ENCODE data around the gene SDHC.
"Not testable (repeated sequence)": the region's sequence is repeated elsewhere in the genome, so short reads cannot be mapped to it uniquely, and the experiment has no call there.

Gene SDHC

GRCh38 chr1:161382214-161383019 lies 68.2 kb downstream of the SDHC start:
- no peaks in the 10 kb centered on the region for H3K4me1 ChIP-seq (ENCODE audit: insufficient read depth, low read length, poor library complexity, severe bottlenecking)
- H3K27me3 ChIP-seq (ENCODE audit: insufficient read depth, low read length, poor library complexity, severe bottlenecking), result no peaks in the 10 kb centered on the region
- no peaks in the 10 kb centered on the region for H4K20me1 ChIP-seq (ENCODE audit: insufficient read depth, low read length, poor library complexity, severe bottlenecking)
- no peaks in the 10 kb centered on the region for H3K9me3 ChIP-seq (ENCODE audit: insufficient read depth, low read depth, low read length)
- H3F3A ChIP-seq (ENCODE audit: low read depth), result no peaks in the 10 kb centered on the region
- H3K9me2 ChIP-seq (replicated peaks; ENCODE audit: low read depth, low read length), result no peaks in the 10 kb centered on the region
- no peak overlapping the region for H3K9ac ChIP-seq (ENCODE audit: low read depth, low read length, poor library complexity, severe bottlenecking)
- H3K4me3 ChIP-seq (ENCODE audit: low read length, poor library complexity, severe bottlenecking), result no peak overlapping the region
- H3K79me2 ChIP-seq (ENCODE audit: insufficient read depth, low read length), result no peaks in the 10 kb centered on the region
- TF ChIP-seq EZH2phosphoT487 (IDR thresholded peaks at IDR 0.05; ENCODE audit: borderline replicate concordance) (no peak), CTCF (conservative IDR thresholded peaks at IDR 0.05; ENCODE audit: low read length) (peak; percentile 70)
- H3K4me2 ChIP-seq (ENCODE audit: low read depth, low read length, poor library complexity, severe bottlenecking), result no peak overlapping the region
- H3K36me3 ChIP-seq (ENCODE audit: insufficient read depth, low read length), result no peaks in the 10 kb centered on the region
- H2AFZ ChIP-seq (ENCODE audit: low read length), result peak overlapping the region; percentile 75

GRCh38 chr1:161388639-161389038 lies 74.5 kb downstream of the SDHC start:
- Histone ChIP-seq H3K9me2 (replicated peaks; ENCODE audit: low read depth, low read length) (no peaks in the 10 kb centered on the region), H4K20me1 (ENCODE audit: insufficient read depth, low read length, poor library complexity, severe bottlenecking) (no peaks in the 10 kb centered on the region), H3K4me3 (ENCODE audit: low read length, poor library complexity, severe bottlenecking) (no peak overlapping the region), H3K9ac (ENCODE audit: low read depth, low read length, poor library complexity, severe bottlenecking) (no peak overlapping the region), H2AFZ (ENCODE audit: low read length) (no peak overlapping the region), H3K79me2 (ENCODE audit: insufficient read depth, low read length) (no peaks in the 10 kb centered on the region), H3K4me1 (ENCODE audit: insufficient read depth, low read length, poor library complexity, severe bottlenecking) (peaks cover 8% of the 10 kb centered on the region), H3K9me3 (ENCODE audit: insufficient read depth, low read depth, low read length) (no peaks in the 10 kb centered on the region), H3K36me3 (ENCODE audit: insufficient read depth, low read length) (no peaks in the 10 kb centered on the region), H3F3A (ENCODE audit: low read depth) (no peaks in the 10 kb centered on the region), H3K27me3 (ENCODE audit: insufficient read depth, low read length, poor library complexity, severe bottlenecking) (no peaks in the 10 kb centered on the region), H3K4me2 (ENCODE audit: low read depth, low read length, poor library complexity, severe bottlenecking) (no peak overlapping the region)
- TF ChIP-seq CTCF (conservative IDR thresholded peaks at IDR 0.05; ENCODE audit: low read length), result no peak
- TF ChIP-seq EZH2phosphoT487 (IDR thresholded peaks at IDR 0.05; ENCODE audit: borderline replicate concordance), result no peak

- H2AFZ ChIP-seq (ENCODE audit: low read length), result peak overlapping the region; percentile 88
- not testable (repeated sequence) for H3K9me3 ChIP-seq (ENCODE audit: insufficient read depth, low read depth, low read length); H3K9me2 ChIP-seq (replicated peaks; ENCODE audit: low read depth, low read length); H3F3A ChIP-seq (ENCODE audit: low read depth); H3K4me1 ChIP-seq (ENCODE audit: insufficient read depth, low read length, poor library complexity, severe bottlenecking); H3K79me2 ChIP-seq (ENCODE audit: insufficient read depth, low read length); H4K20me1 ChIP-seq (ENCODE audit: insufficient read depth, low read length, poor library complexity, severe bottlenecking); H3K27me3 ChIP-seq (ENCODE audit: insufficient read depth, low read length, poor library complexity, severe bottlenecking); H3K36me3 ChIP-seq (ENCODE audit: insufficient read depth, low read length)
- H3K4me2 ChIP-seq (ENCODE audit: low read depth, low read length, poor library complexity, severe bottlenecking), result peak overlapping the region; percentile 75
- H3K4me3 ChIP-seq (ENCODE audit: low read length, poor library complexity, severe bottlenecking), result peak overlapping the region; percentile 75
- peak overlapping the region; percentile 69 for H3K9ac ChIP-seq (ENCODE audit: low read depth, low read length, poor library complexity, severe bottlenecking)
These were observed 75.0 kb downstream of the SDHC start for GRCh38 chr1:161389158-161389557.
